ENCODE results near the gene PTPRF.

GRCh38 chr1:43536864-43537358 lies 6.2 kb downstream of the PTPRF start:
- no peak for TF ChIP-seq POLR2A (IDR thresholded peaks at IDR 0.05)
- no peak for TF ChIP-seq CTCF (IDR thresholded peaks at IDR 0.05)
